Measurements from ENCODE around the gene NTM. TPM values are rescaled to one million over a fixed set of nuclear protein-coding genes. Genes with fewer than 3 reads are reported as not detected.

NTM gene
- total RNA-seq, 2 donors from 2014 or later = not detected

- no peak for ATAC-seq (ENCODE audit: insufficient number of reproducible peaks, low FRiP score, low read depth)
Observed at GRCh38 chr11:132088551-132088950, 718.1 kb downstream of the NTM start.

DNA sequence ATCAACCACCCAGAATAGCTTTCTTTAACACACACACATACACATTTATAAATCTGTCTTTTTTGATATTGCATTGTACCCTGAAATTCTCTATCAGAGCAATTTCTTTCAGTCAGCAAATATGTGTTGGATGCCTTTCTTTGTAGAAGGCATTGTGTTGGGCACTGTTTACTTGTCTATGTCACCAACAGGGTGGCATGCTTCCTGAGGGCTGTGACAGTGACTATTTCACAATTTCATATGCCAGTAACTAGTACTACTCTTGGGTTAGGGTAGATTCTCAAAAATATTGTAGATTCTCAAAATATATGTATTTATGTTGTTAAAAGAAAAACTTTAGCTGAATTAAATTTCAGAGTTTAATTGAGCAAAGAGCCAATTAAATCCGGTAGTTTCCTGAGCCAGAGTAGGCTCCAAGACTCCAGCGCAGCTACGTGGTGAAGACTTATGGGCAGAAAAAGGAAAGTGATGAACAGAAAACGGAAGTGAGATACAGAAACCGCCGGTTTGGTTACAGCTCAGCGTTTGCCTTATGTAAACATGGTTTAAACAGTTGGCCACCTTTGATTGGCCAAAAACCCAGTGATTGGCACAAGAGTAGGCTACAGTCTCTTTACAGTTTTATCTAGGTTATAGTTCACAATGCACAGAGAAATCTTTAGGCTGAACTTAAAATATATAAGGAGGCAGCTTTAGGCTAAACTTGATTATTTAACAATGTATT is 723.3 kb downstream of the NTM start:
- H3K9me3 ChIP-seq = no peaks in the 10 kb centered on the region
- no peak for ATAC-seq (ENCODE audit: insufficient number of reproducible peaks, low FRiP score, low read depth)
- no peaks in the 10 kb centered on the region for H3K36me3 ChIP-seq
- DNase-seq (ENCODE audit: low spot score) = no peak
- TF ChIP-seq, protein P1, sequence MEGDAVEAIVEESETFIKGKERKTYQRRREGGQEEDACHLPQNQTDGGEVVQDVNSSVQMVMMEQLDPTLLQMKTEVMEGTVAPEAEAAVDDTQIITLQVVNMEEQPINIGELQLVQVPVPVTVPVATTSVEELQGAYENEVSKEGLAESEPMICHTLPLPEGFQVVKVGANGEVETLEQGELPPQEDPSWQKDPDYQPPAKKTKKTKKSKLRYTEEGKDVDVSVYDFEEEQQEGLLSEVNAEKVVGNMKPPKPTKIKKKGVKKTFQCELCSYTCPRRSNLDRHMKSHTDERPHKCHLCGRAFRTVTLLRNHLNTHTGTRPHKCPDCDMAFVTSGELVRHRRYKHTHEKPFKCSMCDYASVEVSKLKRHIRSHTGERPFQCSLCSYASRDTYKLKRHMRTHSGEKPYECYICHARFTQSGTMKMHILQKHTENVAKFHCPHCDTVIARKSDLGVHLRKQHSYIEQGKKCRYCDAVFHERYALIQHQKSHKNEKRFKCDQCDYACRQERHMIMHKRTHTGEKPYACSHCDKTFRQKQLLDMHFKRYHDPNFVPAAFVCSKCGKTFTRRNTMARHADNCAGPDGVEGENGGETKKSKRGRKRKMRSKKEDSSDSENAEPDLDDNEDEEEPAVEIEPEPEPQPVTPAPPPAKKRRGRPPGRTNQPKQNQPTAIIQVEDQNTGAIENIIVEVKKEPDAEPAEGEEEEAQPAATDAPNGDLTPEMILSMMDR (IDR thresholded peaks at IDR 0.05) = no peak
- no peak overlapping the region for H3K4me3 ChIP-seq
- H3K27ac ChIP-seq = no peak overlapping the region
- no peaks in the 10 kb centered on the region for H3K4me1 ChIP-seq (ENCODE audit: control insufficient read depth in 1 of 2, low read depth in 2 of 2)
- no peaks in the 10 kb centered on the region for H3K27me3 ChIP-seq (replicated peaks; ENCODE audit: insufficient read depth)

More at GRCh38 chr11:132088551-132088950, 718.1 kb downstream of the NTM start:
- Histone ChIP-seq H3K4me1 (ENCODE audit: control insufficient read depth in 1 of 2, low read depth in 2 of 2) (no peaks in the 10 kb centered on the region), H3K4me3 (no peak overlapping the region), H3K36me3 (no peaks in the 10 kb centered on the region), H3K27ac (no peak overlapping the region), H3K27me3 (replicated peaks; ENCODE audit: insufficient read depth) (no peaks in the 10 kb centered on the region), H3K9me3 (no peaks in the 10 kb centered on the region)
- no peak for DNase-seq (ENCODE audit: low spot score)
- TF ChIP-seq, protein P1 (IDR thresholded peaks at IDR 0.05) = no peak

DNA sequence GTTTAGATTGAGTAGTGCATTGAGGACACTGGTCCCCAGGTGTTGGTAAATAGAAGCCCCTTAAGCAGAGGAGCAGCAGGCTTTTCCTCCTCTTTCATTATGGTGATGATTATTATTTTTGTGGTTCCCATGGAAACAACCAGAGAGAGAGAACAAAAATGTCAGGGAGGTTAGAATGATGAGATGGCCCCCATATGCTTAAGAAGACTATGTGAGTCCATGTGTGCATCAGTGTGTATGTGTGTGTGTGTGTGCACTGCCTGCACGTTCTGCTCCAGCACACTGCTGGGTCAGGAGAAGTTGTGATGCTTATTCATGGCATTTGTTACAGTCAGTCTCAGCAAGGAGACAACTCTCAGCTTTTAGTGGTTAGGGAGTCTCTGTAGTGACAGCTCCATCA is 724.2 kb downstream of the NTM start:
- TF ChIP-seq, protein P1 (IDR thresholded peaks at IDR 0.05) = no peak
- H3K4me1 ChIP-seq (ENCODE audit: control insufficient read depth in 1 of 2, low read depth in 2 of 2) = no peaks in the 10 kb centered on the region
- no peak overlapping the region for H3K27ac ChIP-seq
- H3K4me3 ChIP-seq = no peak overlapping the region
- no peaks in the 10 kb centered on the region for H3K27me3 ChIP-seq (replicated peaks; ENCODE audit: insufficient read depth)
- H3K36me3 ChIP-seq = no peaks in the 10 kb centered on the region
- DNase-seq (ENCODE audit: low spot score) (no peak), ATAC-seq (ENCODE audit: insufficient number of reproducible peaks, low FRiP score, low read depth) (no peak)
- H3K9me3 ChIP-seq = no peaks in the 10 kb centered on the region

DNA sequence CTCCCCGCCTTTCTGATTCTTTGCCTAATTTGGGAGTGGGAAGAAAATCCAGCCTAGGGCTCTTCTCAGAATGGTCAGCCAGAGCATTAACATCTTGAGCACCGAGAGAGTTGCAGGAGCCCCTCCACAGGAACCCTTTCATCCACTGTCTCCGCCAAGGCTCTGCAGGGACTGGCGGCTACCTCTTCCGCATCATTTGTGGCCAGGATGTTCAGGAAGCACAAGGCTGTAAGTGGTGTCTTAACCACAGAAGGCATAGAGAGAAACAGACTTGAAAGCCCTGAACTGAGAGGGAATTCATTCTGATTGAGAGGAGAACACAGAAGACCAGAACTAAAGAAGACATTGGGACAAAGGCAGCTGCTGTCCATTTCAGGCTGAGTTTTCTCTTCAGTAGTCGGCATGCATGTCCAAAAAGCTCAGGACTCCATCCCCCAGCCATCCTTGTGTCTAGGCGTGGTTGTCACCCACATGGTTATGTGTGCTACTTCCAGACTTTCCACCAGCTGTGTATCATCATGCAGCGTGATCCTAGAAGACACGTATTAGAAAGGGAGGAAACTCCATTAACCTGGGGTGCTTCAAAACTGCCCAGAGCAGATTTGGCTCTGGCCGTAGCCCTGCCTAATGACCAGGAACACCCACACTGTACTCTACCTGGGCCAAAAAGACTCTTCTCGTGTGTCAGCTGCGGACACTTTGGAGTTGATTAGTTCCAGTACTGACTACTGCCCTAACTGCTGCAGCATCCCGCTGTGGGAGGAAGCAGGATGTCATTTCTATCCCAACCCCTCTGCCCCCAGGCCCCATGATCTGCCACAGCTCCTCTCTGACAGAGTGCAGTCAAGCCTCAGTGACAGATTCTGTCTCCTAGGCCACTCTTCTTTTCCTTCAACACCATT is 725.1 kb downstream of the NTM start:
- ATAC-seq (ENCODE audit: insufficient number of reproducible peaks, low FRiP score, low read depth) (no peak), DNase-seq (ENCODE audit: low spot score) (no peak)
- TF ChIP-seq, protein P1 (IDR thresholded peaks at IDR 0.05) = no peak
- Histone ChIP-seq H3K36me3 (no peaks in the 10 kb centered on the region), H3K4me3 (no peak overlapping the region), H3K9me3 (no peaks in the 10 kb centered on the region), H3K4me1 (ENCODE audit: control insufficient read depth in 1 of 2, low read depth in 2 of 2) (no peaks in the 10 kb centered on the region), H3K27me3 (replicated peaks; ENCODE audit: insufficient read depth) (no peaks in the 10 kb centered on the region), H3K27ac (no peak overlapping the region)

GRCh38 chr11:132096132-132096825 is 725.9 kb downstream of the NTM start:
- H3K27me3 ChIP-seq (replicated peaks; ENCODE audit: insufficient read depth) = no peaks in the 10 kb centered on the region
- no peak overlapping the region for H3K4me3 ChIP-seq
- no peaks in the 10 kb centered on the region for H3K36me3 ChIP-seq
- ATAC-seq (ENCODE audit: insufficient number of reproducible peaks, low FRiP score, low read depth) (no peak), DNase-seq (ENCODE audit: low spot score) (no peak)
- H3K4me1 ChIP-seq (ENCODE audit: control insufficient read depth in 1 of 2, low read depth in 2 of 2) = no peaks in the 10 kb centered on the region
- H3K9me3 ChIP-seq = no peaks in the 10 kb centered on the region
- H3K27ac ChIP-seq = no peak overlapping the region
- TF ChIP-seq, protein P1 (IDR thresholded peaks at IDR 0.05) = no peak
